HL-60 (cell line): Measurements from ENCODE around the gene GRIA2.

Experiments used
- POLR2AphosphoS5 ChIP-seq: IDR thresholded peaks from 2 replicates; pipeline ENCODE4 v1.6.1; 2012; ENCODE audit warnings: low read depth
- TF ChIP-seq, protein P1 (sequence below): IDR thresholded peaks from one replicate; pipeline ENCODE4 v1.5.1; 2011; ENCODE audit warnings: low read length, control low read depth, inconsistent platforms; ENCODE audit not compliant: insufficient read depth

DNA sequence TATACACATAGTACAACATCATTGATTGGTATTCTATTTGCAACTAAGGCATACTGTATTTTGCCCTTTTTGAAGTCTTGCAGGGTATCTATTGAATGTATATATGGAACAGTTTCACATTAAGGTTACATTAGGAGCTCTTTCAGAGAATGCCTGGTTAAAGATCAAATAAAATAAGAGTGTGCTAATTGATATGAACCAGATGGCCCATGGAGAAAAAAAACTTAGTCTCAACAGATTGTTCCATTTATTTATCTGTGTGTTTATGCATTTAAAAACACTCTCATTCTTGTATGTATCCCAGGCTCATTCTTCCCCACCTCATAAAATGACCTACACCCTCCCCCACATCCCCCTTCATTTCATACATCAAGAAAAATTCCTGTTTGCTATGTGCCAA lies 35.2 kb upstream of the GRIA2 start:
- TF ChIP-seq, protein P1, sequence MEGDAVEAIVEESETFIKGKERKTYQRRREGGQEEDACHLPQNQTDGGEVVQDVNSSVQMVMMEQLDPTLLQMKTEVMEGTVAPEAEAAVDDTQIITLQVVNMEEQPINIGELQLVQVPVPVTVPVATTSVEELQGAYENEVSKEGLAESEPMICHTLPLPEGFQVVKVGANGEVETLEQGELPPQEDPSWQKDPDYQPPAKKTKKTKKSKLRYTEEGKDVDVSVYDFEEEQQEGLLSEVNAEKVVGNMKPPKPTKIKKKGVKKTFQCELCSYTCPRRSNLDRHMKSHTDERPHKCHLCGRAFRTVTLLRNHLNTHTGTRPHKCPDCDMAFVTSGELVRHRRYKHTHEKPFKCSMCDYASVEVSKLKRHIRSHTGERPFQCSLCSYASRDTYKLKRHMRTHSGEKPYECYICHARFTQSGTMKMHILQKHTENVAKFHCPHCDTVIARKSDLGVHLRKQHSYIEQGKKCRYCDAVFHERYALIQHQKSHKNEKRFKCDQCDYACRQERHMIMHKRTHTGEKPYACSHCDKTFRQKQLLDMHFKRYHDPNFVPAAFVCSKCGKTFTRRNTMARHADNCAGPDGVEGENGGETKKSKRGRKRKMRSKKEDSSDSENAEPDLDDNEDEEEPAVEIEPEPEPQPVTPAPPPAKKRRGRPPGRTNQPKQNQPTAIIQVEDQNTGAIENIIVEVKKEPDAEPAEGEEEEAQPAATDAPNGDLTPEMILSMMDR: no peak
- TF ChIP-seq POLR2AphosphoS5: no peak
